ENCODE measurements around the gene FAHD2A.

The FAHD2A gene

GRCh38 chr2:95381212-95382191, 21.0 kb upstream of the FAHD2A start:
- FAIRE-seq (no peak), DNase-seq (ENCODE audit: insufficient read length, low spot score) (no peak)
- TF ChIP-seq, protein P1, sequence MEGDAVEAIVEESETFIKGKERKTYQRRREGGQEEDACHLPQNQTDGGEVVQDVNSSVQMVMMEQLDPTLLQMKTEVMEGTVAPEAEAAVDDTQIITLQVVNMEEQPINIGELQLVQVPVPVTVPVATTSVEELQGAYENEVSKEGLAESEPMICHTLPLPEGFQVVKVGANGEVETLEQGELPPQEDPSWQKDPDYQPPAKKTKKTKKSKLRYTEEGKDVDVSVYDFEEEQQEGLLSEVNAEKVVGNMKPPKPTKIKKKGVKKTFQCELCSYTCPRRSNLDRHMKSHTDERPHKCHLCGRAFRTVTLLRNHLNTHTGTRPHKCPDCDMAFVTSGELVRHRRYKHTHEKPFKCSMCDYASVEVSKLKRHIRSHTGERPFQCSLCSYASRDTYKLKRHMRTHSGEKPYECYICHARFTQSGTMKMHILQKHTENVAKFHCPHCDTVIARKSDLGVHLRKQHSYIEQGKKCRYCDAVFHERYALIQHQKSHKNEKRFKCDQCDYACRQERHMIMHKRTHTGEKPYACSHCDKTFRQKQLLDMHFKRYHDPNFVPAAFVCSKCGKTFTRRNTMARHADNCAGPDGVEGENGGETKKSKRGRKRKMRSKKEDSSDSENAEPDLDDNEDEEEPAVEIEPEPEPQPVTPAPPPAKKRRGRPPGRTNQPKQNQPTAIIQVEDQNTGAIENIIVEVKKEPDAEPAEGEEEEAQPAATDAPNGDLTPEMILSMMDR (IDR thresholded peaks at IDR 0.05; ENCODE audit: insufficient read depth, missing control alignments) = no peak

DNA sequence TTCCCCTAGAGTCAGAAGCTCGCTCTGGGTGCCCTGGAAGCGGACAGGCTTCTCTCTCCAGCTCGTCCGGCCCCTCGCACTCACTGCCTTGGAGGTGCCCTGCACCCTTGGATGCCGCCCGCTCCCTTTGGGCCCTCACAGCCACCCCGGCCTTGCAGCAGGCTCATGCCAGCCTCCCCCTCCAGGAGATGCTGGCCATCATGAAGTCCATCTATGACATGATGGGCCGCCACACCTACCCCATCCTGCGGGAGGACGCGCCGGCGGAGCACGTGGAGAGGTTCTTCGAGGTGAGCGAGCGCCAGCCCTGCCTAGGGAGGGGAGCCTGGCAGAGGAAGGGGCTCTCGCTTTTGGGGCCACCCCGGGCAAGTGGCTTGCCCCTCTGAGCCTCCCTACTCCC, 20.3 kb upstream of the FAHD2A start:
- FAIRE-seq (no peak), DNase-seq (ENCODE audit: insufficient read length, low spot score) (no peak)
- TF ChIP-seq, protein P1 (IDR thresholded peaks at IDR 0.05; ENCODE audit: insufficient read depth, missing control alignments) = no peak

- TF ChIP-seq, protein P1 (IDR thresholded peaks at IDR 0.05; ENCODE audit: insufficient read depth, missing control alignments) = no peak
- FAIRE-seq (no peak), DNase-seq (ENCODE audit: insufficient read length, low spot score) (no peak)
Observed at GRCh38 chr2:95382686-95383634, 19.5 kb upstream of the FAHD2A start.

GRCh38 chr2:95383635-95384027, 18.9 kb upstream of the FAHD2A start:
- TF ChIP-seq, protein P1 (IDR thresholded peaks at IDR 0.05; ENCODE audit: insufficient read depth, missing control alignments) = no peak
- DNase-seq (ENCODE audit: insufficient read length, low spot score) = no peak
- no peak for FAIRE-seq

- no peak for DNase-seq (ENCODE audit: insufficient read length, low spot score)
- TF ChIP-seq, protein P1 (IDR thresholded peaks at IDR 0.05; ENCODE audit: insufficient read depth, missing control alignments) = no peak
- no peak for FAIRE-seq
Observed at GRCh38 chr2:95384854-95385569, 17.5 kb upstream of the FAHD2A start.

GRCh38 chr2:95385570-95385984, 16.9 kb upstream of the FAHD2A start:
- DNase-seq (ENCODE audit: insufficient read length, low spot score) (no peak), FAIRE-seq (no peak)
- TF ChIP-seq, protein P1 (IDR thresholded peaks at IDR 0.05; ENCODE audit: insufficient read depth, missing control alignments) = no peak
